Tibial nerve (tissue), 4 donors: ENCODE measurements around the gene PHC2. TPM values are rescaled to one million over a fixed set of nuclear protein-coding genes. Genes with fewer than 3 reads are reported as not detected.

Experiments used
- DNase-seq, 2 donors: peaks; one replicate each; pipeline ENCODE4 v3.0.0-alpha.2; 2019; ENCODE audit warnings: low spot score in 2 of 2
- H3K27ac ChIP-seq, 4 donors: fragments of 200-600 bp; sonication (generic) in 3 of 4; one replicate each; pipeline ENCODE4 v1.5.1; 2017 to 2019; ENCODE audit warnings: mild to moderate bottlenecking in 1 of 4
- H3K27me3 ChIP-seq, 2 donors: fragments of 200-600 bp; sonication (generic) in 1 of 2; one replicate each; pipeline versions ENCODE4 v1.5.1 to v1.6.0; 2017 to 2019
- H3K36me3 ChIP-seq, 3 donors: fragments of 200-600 bp; sonication (generic); one replicate each; pipeline ENCODE4 v1.5.1; 2018 to 2019
- H3K4me1 ChIP-seq, 4 donors: fragments of 200-600 bp; sonication (generic) in 3 of 4; one replicate each; pipeline ENCODE4 v1.5.1; 2017 to 2019
- H3K4me3 ChIP-seq, 4 donors: fragments of 200-600 bp; sonication (generic) in 3 of 4; one replicate each; pipeline ENCODE4 v1.5.1; 2017 to 2019; ENCODE audit warnings: mild to moderate bottlenecking in 1 of 4, moderate library complexity in 1 of 4
- H3K9me3 ChIP-seq, 4 donors: fragments of 200-600 bp; sonication (generic) in 3 of 4; one replicate each; pipeline ENCODE4 v1.5.1; 2017 to 2019
- EP300 ChIP-seq, 2 donors: sonication (generic); formaldehyde crosslinking; IDR thresholded peaks; one replicate each; pipeline ENCODE4 v1.6.1; 2017; ENCODE audit warnings: antibody characterized with exemption in 2 of 2, mild to moderate bottlenecking in 1 of 2
- POLR2A ChIP-seq, 2 donors: fragments of 450-650 bp; IDR thresholded peaks; one replicate each; pipeline ENCODE4 v1.6.1; 2017; ENCODE audit warnings: antibody characterized with exemption in 2 of 2, mild to moderate bottlenecking in 2 of 2, moderate library complexity in 2 of 2
- WGBS, 2 donors: methylation state at CpG; one replicate each; pipeline ENCODE4 v1.1.5; 2018; 5-methylcytosine and 5-hydroxymethylcytosine counted together
- total RNA-seq, 4 donors: library from RNA; depleted of rRNA; stranded (reverse); fragments of >200 nt; gene quantifications; one replicate each; pipeline ENCODE4 v1.1.0, GENCODE V29; 2016
- TF ChIP-seq, protein P1 (sequence below), 5 experiments: fragments of 200-600 bp in 3 of 5; fragments of 450-650 bp in 2 of 5; sonication (generic) in 3 of 5; IDR thresholded peaks; one replicate each; pipeline ENCODE4 v1.5.1; 2016 to 2019; ENCODE audit warnings: antibody characterized with exemption in 5 of 5, mild to moderate bottlenecking in 3 of 5, moderate library complexity in 2 of 5

PHC2 gene
- total RNA-seq, 4 donors from 2014 or later: 152 to 458 (median 204) TPM

DNA sequence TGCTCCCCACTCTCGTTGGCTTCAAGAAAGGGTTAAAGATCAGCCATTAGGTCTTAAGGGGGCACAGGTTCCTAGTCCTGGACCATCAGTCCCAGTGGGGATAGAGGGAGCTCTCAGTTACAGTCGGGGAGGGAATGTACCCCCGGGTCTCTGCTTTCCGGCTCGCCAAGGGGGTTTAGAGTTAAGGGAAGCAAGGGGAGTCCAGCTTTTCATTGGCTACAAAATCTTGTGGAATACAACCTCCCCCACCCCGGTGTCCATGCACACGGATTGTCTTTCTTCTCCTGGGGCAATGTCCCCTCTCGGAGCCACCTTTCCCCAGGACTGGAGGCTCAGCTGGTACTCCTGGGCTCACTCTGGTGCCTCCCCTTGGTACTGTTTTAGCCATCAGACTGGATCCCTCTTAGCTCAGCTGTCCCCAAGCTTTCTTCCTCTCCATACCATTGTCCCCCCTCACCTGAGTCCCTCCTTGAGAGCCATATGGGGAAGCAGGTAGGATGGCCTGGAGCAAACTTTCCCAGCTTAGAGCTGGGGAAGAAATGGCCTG lies 110.2 kb downstream of the PHC2 start, which contains the start of gene A3GALT2:
Gene A3GALT2, minus strand, starts transcription at position 480 of the 547 bp plus-strand sequence. Its CDS starts 0 bp downstream, at position 480.
- DNase-seq: no peak
- peaks cover 13 to 40% (median 24%) of the 10 kb centered on the region in 3 donors for H3K36me3 ChIP-seq

DNA sequence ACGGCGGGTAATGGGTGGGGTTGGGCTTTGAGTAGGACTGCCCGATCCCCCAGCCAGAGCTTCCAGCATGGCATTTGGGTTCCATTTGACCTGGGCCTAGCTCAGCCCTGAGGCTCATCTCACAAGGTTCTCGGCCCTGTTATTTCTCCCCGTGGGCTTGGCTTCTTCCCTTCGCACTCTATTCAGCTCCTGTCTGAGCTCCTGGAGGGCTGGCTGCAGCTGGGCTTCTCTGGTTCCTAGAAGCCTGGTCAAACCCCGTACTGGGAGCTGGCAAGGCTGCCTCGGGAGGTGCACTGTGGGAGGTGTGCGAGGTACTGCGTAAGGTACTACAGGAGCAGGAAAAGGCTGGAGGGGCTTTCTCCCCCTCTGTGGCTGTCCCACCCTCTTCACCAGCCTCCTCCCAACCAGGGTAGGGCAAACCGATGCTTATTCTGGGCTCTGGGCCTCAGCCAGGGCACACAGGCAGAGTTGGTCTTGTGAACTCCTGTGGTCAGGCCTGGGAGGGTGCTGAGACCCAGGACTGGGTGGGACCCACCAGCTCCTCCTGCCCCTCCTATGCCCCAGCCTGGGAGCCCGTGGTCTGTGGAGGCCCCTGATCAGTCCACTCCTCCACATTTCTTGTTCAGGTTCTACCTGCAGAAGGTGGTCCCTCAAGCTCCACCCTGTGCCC lies 110.8 kb downstream of the PHC2 start:
- peaks cover 7 to 34% (median 18%) of the 10 kb centered on the region in 3 donors for H3K36me3 ChIP-seq
- peak overlapping the region in 2 of 4 donors; percentile 22 to 29 for H3K27ac ChIP-seq
- TF ChIP-seq, protein P1, sequence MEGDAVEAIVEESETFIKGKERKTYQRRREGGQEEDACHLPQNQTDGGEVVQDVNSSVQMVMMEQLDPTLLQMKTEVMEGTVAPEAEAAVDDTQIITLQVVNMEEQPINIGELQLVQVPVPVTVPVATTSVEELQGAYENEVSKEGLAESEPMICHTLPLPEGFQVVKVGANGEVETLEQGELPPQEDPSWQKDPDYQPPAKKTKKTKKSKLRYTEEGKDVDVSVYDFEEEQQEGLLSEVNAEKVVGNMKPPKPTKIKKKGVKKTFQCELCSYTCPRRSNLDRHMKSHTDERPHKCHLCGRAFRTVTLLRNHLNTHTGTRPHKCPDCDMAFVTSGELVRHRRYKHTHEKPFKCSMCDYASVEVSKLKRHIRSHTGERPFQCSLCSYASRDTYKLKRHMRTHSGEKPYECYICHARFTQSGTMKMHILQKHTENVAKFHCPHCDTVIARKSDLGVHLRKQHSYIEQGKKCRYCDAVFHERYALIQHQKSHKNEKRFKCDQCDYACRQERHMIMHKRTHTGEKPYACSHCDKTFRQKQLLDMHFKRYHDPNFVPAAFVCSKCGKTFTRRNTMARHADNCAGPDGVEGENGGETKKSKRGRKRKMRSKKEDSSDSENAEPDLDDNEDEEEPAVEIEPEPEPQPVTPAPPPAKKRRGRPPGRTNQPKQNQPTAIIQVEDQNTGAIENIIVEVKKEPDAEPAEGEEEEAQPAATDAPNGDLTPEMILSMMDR (IDR thresholded peaks at IDR 0.05): no peak
- no peak for TF ChIP-seq EP300 (IDR thresholded peaks at IDR 0.05)
- TF ChIP-seq POLR2A (IDR thresholded peaks at IDR 0.05): no peak
- H3K27me3 ChIP-seq: no peaks in the 10 kb centered on the region
- H3K9me3 ChIP-seq: no peaks in the 10 kb centered on the region
- peaks cover 0 to 7% (median 1%) of the 10 kb centered on the region in 4 donors for H3K4me1 ChIP-seq
- WGBS, 2 donors: 66 to 67% methylated on average over 12 of the region's 12 CpGs
- no peak for DNase-seq
- no peak overlapping the region for H3K4me3 ChIP-seq

More for the DNA sequence above, 110.2 kb downstream of the PHC2 start, which contains the start of gene A3GALT2:
- WGBS, 2 donors: 64 to 65% methylated on average over 8 of the region's 8 CpGs
- TF ChIP-seq EP300 (IDR thresholded peaks at IDR 0.05): no peak
- TF ChIP-seq POLR2A (IDR thresholded peaks at IDR 0.05): no peak
- TF ChIP-seq, protein P1 (IDR thresholded peaks at IDR 0.05): no peak
- Histone ChIP-seq H3K27me3 (no peaks in the 10 kb centered on the region), H3K27ac (peak within 1 kb of the TSS in 2 of 4 donors; percentile 22 to 29), H3K9me3 (no peaks in the 10 kb centered on the region), H3K4me1 (peaks cover 0 to 5% (median 1%) of the 10 kb centered on the region in 4 donors), H3K4me3 (no peak within 1 kb of the TSS)

DNA sequence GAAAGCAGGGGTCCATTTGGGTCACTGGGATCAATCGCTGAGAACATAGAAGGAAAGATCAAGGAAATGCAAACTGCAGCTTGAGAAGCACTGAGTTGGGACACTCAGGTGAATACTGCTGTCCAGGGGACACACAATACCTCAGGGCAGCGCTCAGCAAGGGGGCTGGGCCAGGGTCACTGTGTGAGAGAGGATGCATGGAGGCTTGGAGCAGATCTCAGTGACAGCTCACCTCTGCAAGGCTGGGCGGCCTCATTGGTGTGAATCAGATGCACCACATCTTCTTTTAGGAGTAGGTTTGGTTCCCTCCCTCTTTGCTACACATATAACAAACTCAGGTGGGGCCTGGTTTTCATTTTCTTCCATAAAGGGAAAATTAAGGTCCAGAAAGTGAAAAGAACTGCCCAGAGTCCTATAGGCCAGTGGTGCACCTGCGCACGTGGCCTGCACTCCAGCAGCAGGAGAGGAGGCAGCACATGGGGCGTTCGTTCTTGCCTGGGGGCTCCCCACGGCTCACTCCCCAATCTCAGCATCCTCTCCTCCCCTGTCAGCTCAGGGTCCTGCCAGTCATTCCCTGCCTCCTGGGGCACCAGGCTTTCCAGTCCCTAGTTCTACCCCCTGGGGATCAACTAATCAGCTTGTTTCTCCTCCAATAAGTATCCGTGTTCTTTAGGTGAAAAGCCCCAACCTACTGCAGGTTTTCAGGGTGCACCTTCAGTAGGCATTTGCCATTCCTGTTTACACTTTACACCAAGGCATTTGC lies 111.5 kb downstream of the PHC2 start:
- H3K9me3 ChIP-seq: no peaks in the 10 kb centered on the region
- WGBS, 2 donors: 82 to 87% methylated on average over 9 of the region's 9 CpGs
- no peaks in the 10 kb centered on the region for H3K27me3 ChIP-seq
- DNase-seq: no peak
- TF ChIP-seq POLR2A (IDR thresholded peaks at IDR 0.05) (no peak), EP300 (IDR thresholded peaks at IDR 0.05) (no peak)
- TF ChIP-seq, protein P1 (IDR thresholded peaks at IDR 0.05): no peak
- H3K27ac ChIP-seq: no peak overlapping the region
- H3K36me3 ChIP-seq: peaks cover under 1 to 26% (median 11%) of the 10 kb centered on the region in 3 donors
- H3K4me3 ChIP-seq: no peak overlapping the region
- peaks cover 0 to 7% (median 0%) of the 10 kb centered on the region in 4 donors for H3K4me1 ChIP-seq

DNA sequence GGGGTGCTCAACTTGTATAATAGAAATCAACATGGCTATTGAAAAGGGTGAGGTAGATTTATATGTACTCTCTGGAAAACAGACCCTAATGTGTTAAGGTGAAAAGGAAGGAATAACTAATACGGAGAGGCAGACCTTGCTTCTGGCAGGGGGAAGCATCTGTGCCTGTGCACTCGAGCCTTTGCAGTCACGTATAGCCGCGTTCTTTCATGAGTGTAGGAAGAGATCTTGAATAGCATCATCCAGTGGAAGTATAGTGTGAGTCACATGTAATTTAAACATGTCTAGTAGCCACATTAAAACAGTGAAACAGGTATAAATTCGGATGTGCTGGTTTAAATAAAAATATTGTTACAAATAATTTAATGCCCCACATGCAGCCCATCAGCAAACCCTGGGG lies 112.9 kb downstream of the PHC2 start:
- Histone ChIP-seq H3K36me3 (peaks cover 0 to 12% (median 0%) of the 10 kb centered on the region in 3 donors), H3K27ac (no peak overlapping the region), H3K4me1 (peaks cover 0 to 7% (median 0%) of the 10 kb centered on the region in 4 donors), H3K4me3 (no peak overlapping the region), H3K27me3 (no peaks in the 10 kb centered on the region), H3K9me3 (no peaks in the 10 kb centered on the region)
- no peak for TF ChIP-seq EP300 (IDR thresholded peaks at IDR 0.05)
- TF ChIP-seq, protein P1 (IDR thresholded peaks at IDR 0.05): no peak
- TF ChIP-seq POLR2A (IDR thresholded peaks at IDR 0.05): no peak
- DNase-seq: no peak
- 60% methylated on average over 6 of the region's 6 CpGs for WGBS, 2 donors
